Measurements from ENCODE around the gene CELF4.

The CELF4 gene

DNA sequence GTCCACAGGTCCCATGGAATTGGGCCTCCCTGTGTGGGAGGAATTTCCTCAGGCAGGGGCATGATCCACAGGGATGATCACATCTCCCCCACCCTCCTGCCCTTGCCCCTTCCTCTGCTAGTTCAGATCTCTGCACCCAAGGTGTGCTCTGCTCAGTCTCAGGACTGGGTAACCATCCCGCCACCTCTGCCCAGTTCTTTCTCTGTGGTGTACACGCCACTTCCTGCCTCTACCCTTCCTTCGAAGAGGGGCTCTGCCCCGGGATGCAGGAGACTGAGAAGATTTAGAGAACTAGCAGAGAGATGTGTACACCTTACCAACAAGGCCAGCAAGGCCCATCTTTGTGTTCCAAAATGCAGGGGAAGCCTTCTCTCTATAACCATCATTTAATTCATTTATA, 160.4 kb downstream of the CELF4 start:
- in situ Hi-C loops (cut with MboI; ENCODE audit: low pct_unique_long_range_greater_than_20kb, low sequenced_read_pairs, unreplicated experiment) = no loop called here
- no peak for DNase-seq (ENCODE audit: low spot score)
- TF ChIP-seq, protein P1, sequence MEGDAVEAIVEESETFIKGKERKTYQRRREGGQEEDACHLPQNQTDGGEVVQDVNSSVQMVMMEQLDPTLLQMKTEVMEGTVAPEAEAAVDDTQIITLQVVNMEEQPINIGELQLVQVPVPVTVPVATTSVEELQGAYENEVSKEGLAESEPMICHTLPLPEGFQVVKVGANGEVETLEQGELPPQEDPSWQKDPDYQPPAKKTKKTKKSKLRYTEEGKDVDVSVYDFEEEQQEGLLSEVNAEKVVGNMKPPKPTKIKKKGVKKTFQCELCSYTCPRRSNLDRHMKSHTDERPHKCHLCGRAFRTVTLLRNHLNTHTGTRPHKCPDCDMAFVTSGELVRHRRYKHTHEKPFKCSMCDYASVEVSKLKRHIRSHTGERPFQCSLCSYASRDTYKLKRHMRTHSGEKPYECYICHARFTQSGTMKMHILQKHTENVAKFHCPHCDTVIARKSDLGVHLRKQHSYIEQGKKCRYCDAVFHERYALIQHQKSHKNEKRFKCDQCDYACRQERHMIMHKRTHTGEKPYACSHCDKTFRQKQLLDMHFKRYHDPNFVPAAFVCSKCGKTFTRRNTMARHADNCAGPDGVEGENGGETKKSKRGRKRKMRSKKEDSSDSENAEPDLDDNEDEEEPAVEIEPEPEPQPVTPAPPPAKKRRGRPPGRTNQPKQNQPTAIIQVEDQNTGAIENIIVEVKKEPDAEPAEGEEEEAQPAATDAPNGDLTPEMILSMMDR (IDR thresholded peaks at IDR 0.05; ENCODE audit: extremely low read depth, insufficient read depth, missing control alignments) = no peak

DNA sequence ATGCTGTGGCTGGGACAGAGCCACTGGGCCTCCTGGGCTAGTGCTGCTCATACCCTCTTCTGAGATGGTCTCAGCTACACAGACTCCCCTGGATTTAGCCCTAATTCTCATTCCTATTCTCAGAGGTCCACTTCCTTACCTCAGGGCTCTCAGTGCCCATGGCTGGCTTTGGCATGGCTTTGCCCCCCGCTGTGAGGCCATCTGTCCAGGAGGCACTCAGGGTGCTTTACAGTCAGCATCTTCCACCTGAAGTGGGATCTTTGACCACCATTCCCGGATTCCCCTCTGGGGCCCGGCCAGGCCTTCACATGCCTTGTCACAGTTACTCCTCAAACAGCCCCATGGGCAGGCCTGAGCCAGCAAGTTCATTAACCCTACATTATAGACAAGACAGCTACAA, 161.8 kb downstream of the CELF4 start:
- in situ Hi-C loops (cut with MboI; ENCODE audit: low pct_unique_long_range_greater_than_20kb, low sequenced_read_pairs, unreplicated experiment) = no loop called here
- TF ChIP-seq, protein P1 (IDR thresholded peaks at IDR 0.05; ENCODE audit: extremely low read depth, insufficient read depth, missing control alignments) = no peak
- no peak for DNase-seq (ENCODE audit: low spot score)

DNA sequence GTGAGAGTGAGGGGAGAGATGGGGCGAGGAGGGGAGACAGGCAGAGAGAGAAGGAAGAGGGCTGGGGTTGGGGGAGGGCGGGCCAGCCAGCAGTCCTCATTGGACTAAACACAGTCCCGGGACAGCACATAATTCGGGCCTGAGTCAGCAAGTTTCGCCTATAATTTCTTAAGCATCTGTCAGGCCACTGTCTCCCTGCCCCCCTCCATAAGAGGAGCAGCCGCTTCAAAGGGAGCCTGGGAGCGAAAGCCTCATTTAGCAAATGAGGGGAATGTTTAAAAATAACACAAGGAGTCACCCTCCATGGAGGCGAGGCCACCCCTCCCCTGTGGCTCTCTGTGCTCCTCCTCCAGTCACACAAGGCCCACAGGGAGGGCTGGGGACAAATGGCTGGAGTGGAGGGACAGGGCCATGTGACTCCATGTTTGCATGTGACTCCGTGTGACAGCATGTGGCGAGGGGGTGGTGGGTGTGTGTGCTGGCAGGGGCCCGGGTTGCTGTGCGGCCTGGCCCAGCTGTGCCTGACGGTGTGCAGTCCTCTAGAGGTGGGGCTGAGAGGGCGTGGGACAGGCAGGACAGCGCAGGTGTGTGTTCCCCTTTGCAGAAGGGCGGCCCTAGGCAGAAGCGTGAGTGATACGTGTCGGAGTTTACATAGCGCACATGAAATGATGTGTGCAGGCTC, 162.4 kb downstream of the CELF4 start:
- in situ Hi-C loops (cut with MboI; ENCODE audit: low pct_unique_long_range_greater_than_20kb, low sequenced_read_pairs, unreplicated experiment) = no loop called here
- no peak for DNase-seq (ENCODE audit: low spot score)
- TF ChIP-seq, protein P1 (IDR thresholded peaks at IDR 0.05; ENCODE audit: extremely low read depth, insufficient read depth, missing control alignments) = no peak

DNA sequence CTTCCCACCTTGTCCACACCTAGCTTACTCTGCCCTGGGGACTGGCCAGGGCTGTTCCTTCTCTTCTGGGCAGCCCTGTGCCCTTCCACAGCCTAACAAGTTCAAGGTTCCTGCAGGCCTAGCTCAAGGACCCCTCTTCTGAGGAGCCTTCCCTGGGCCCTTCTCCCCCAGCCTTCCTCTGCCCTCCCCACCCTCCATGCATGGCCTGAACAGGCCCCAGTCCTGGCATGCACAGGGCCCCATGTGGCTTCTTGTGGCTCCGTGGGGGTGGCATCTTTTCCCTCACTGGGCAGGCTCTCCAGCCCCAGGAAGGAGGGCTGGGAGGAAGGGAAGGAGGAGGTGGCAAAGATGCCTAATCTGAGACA, 162.9 kb downstream of the CELF4 start:
- DNase-seq (ENCODE audit: low spot score) = no peak
- in situ Hi-C loops (cut with MboI; ENCODE audit: low pct_unique_long_range_greater_than_20kb, low sequenced_read_pairs, unreplicated experiment) = no loop called here
- TF ChIP-seq, protein P1 (IDR thresholded peaks at IDR 0.05; ENCODE audit: extremely low read depth, insufficient read depth, missing control alignments) = no peak

DNA sequence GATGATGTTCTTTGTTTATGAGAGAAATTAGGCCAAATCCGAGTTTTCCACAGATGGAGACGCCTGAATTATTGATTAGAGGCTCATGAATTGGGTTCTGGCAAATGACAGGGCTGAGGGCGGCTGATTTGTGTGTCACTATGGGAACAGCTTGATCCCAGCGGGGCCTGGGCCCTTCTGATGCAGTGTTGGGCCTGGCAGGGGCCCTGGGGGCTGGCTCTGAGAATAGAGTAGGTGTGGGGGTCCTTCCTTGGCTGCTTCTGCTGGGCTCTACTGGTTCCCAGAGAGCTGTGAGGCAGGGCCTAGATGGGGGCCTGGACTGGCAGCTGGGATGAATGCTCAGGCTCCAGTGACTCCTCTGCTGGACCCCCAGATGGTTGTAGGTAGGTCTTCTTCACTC, 164.8 kb downstream of the CELF4 start:
- in situ Hi-C loops (cut with MboI; ENCODE audit: low pct_unique_long_range_greater_than_20kb, low sequenced_read_pairs, unreplicated experiment) = no loop called here
- TF ChIP-seq, protein P1 (IDR thresholded peaks at IDR 0.05; ENCODE audit: extremely low read depth, insufficient read depth, missing control alignments) = no peak
- DNase-seq (ENCODE audit: low spot score) = no peak

DNA sequence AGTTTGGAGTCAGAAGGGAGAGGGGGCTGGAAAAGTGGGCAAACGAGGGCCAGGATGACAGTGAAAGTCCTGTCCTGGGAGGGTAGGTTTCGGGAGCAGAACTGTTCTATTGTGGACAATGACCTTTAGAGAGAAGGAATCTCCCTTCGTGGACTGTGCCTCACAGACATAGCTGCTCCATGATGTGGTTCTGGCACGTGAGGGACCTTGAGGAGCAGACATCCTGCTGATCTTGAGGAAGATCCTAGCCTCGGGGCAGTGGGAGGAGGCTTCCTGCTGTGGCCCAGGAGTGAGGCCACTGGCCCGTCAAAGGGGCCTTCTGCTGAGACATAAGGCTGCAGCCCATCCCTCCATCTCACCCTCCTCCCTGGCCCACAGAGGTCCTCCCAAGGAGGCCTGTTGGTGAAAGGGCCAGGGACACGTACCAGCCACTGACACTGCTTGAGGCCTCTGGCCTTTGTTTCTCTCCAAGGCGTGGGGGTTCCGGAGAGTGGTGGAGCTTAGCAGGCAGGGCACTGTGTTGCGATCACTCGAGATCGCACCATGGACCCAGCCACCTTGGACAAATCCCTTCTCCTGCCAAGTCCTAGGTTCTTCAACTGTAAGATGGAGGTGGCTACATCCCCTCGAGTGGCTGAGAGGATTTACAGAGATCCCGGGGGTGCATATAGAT, 167.2 kb downstream of the CELF4 start:
- TF ChIP-seq, protein P1 (IDR thresholded peaks at IDR 0.05; ENCODE audit: extremely low read depth, insufficient read depth, missing control alignments) = no peak
- in situ Hi-C loops (cut with MboI; ENCODE audit: low pct_unique_long_range_greater_than_20kb, low sequenced_read_pairs, unreplicated experiment) = no loop called here
- DNase-seq (ENCODE audit: low spot score) = no peak
